Measurements from ENCODE around the gene PDE1C. TPM values are rescaled to one million over a fixed set of nuclear protein-coding genes. Genes with fewer than 3 reads are reported as not detected.

PDE1C gene
- total RNA-seq, 1 donor from 2014 or later = 9.9 TPM

- DNase-seq = no peak
Measured at GRCh38 chr7:31937982-31938381, 132.2 kb downstream of the PDE1C start.

- no peak for DNase-seq
Measured at GRCh38 chr7:31935124-31936054, 134.8 kb downstream of the PDE1C start.

- DNase-seq = no peak
Measured at GRCh38 chr7:31934551-31934950, 135.7 kb downstream of the PDE1C start.

- DNase-seq = no peak
Measured at GRCh38 chr7:31933481-31933880, 136.7 kb downstream of the PDE1C start.

GRCh38 chr7:31926991-31927584, 143.1 kb downstream of the PDE1C start:
- DNase-seq = no peak

GRCh38 chr7:31925753-31926454, 144.3 kb downstream of the PDE1C start:
- DNase-seq = no peak

- DNase-seq = no peak
Measured at GRCh38 chr7:31924251-31924650, 146.0 kb downstream of the PDE1C start.

- DNase-seq = no peak
Measured at GRCh38 chr7:31922848-31923247, 147.4 kb downstream of the PDE1C start.

- no peak for DNase-seq
Measured at GRCh38 chr7:31921047-31921446, 149.2 kb downstream of the PDE1C start.

- DNase-seq = no peak
Measured at GRCh38 chr7:31919678-31920369, 150.4 kb downstream of the PDE1C start.

- DNase-seq = no peak
Measured at GRCh38 chr7:31918706-31919393, 151.4 kb downstream of the PDE1C start.

- no peak for DNase-seq
Measured at GRCh38 chr7:31917256-31917655, 153.0 kb downstream of the PDE1C start.

- peak; percentile 34 for DNase-seq
Measured at GRCh38 chr7:31910191-31910590, 160.0 kb downstream of the PDE1C start.

- DNase-seq = no peak
Measured at GRCh38 chr7:31906479-31907171, 163.6 kb downstream of the PDE1C start.

- no peak for DNase-seq
Measured at GRCh38 chr7:31903962-31904361, 166.2 kb downstream of the PDE1C start.

GRCh38 chr7:31899356-31899927, 170.8 kb downstream of the PDE1C start:
- DNase-seq = no peak

GRCh38 chr7:31896925-31897324, 173.3 kb downstream of the PDE1C start:
- DNase-seq = peak; percentile 65

GRCh38 chr7:31894308-31894707, 175.9 kb downstream of the PDE1C start:
- no peak for DNase-seq

- no peak for DNase-seq
Measured at GRCh38 chr7:31893365-31893764, 176.8 kb downstream of the PDE1C start.

- no peak for DNase-seq
Measured at GRCh38 chr7:31892099-31892829, 177.9 kb downstream of the PDE1C start.

All from tongue (tissue), 2 donors.